GM12878 (cell line): ENCODE results near the gene PARVA. TPM values are rescaled to one million over a fixed set of nuclear protein-coding genes. Genes with fewer than 3 reads are reported as not detected.

ENCODE experiments used
- ATAC-seq: fragments of 200-7000 bp; cut with Tn5 transposase; 3 replicates; pipeline ENCODE4 v1.9.1; 2020; ENCODE audit warnings: mild to moderate bottlenecking, moderate library complexity
- BruUV-seq: library from RNA; stranded (reverse); fragments of 400-500 nt; replicated peaks from 2 replicates; lab custom pipeline; 2021; lab: Mats Ljungman, UMichigan
- CTCF ChIA-PET: fragments of 300-600 bp; sonication (Branson Sonifier 250); formaldehyde crosslinking; extraction: SDS; loops from one replicate; lab custom pipeline; 2021; ENCODE audit warnings: inconsistent platforms; lab: Yijun Ruan, JAX
- POLR2A ChIA-PET: fragments of 350-600 bp; formaldehyde crosslinking; extraction: SDS; loops from one replicate; lab custom pipeline; 2021; ENCODE audit warnings: inconsistent platforms; lab: Charles Lee
- RAD21 ChIA-PET: fragments of 300-600 bp; sonication (Branson Sonifier 250); formaldehyde crosslinking; loops from one replicate; lab custom pipeline; 2023; ENCODE audit warnings: antibody characterized with exemption; ENCODE audit not compliant: unreplicated experiment; lab: Charles Lee
- SMC1A ChIA-PET: fragments of 300-600 bp; sonication (Branson Sonifier 250); formaldehyde crosslinking; loops from one replicate; lab custom pipeline; 2023; ENCODE audit not compliant: unreplicated experiment, uncharacterized antibody; lab: Charles Lee
- DNase-seq: peaks from one replicate; pipeline ENCODE4 v3.0.0-alpha.2; 2011; ENCODE audit warnings: low read depth, low spot score
- FAIRE-seq: peaks from 3 replicates; lab custom pipeline; 2011; peaks lifted over from hg19 to GRCh38; lab: Jason Lieb, UNC
- H2AFZ ChIP-seq: 2 replicates; pipeline ENCODE4 v1.6.0; 2011; ENCODE audit warnings: low read depth, low read length, control low read depth; ENCODE audit not compliant: control insufficient read depth
- H3K27ac ChIP-seq: 2 replicates; pipeline ENCODE4 v1.5.1; 2011; ENCODE audit warnings: control low read depth; ENCODE audit not compliant: control insufficient read depth, insufficient read depth
- H3K27me3 ChIP-seq, 2 experiments: replicated peaks in 1 of 2; 2 replicates each; pipeline versions ENCODE4 v1.6.0 to v1.6.1; 2011; ENCODE audit warnings: low read length in 1 of 2; ENCODE audit not compliant: control insufficient read depth in 2 of 2, insufficient read depth in 2 of 2
- H3K36me3 ChIP-seq, 2 experiments: 2 replicates each; pipeline ENCODE4 v1.5.1; 2011; ENCODE audit warnings: low read length in 1 of 2; ENCODE audit not compliant: control insufficient read depth in 2 of 2, insufficient read depth in 2 of 2
- H3K4me1 ChIP-seq: 2 replicates; pipeline ENCODE4 v1.6.1; 2011; ENCODE audit warnings: mild to moderate bottlenecking, low read length, moderate library complexity, mixed read lengths; ENCODE audit not compliant: control insufficient read depth, insufficient read depth
- H3K4me2 ChIP-seq: 2 replicates; pipeline ENCODE4 v1.6.0; 2011; ENCODE audit warnings: control low read depth; ENCODE audit not compliant: control insufficient read depth, insufficient read depth
- H3K4me3 ChIP-seq: fragments of 200-600 bp; sonication (generic); 2 replicates; pipeline ENCODE4 v1.5.1; 2016
- H3K79me2 ChIP-seq: 2 replicates; pipeline ENCODE4 v1.6.0; 2011; ENCODE audit warnings: low read length; ENCODE audit not compliant: control insufficient read depth, insufficient read depth
- H3K9ac ChIP-seq: 2 replicates; pipeline ENCODE4 v1.8.0; 2011; ENCODE audit warnings: low read length, control low read depth, mixed read lengths; ENCODE audit not compliant: control insufficient read depth, insufficient read depth
- H3K9me3 ChIP-seq: replicated peaks from 3 replicates; pipeline ENCODE4 v1.5.1; 2011; ENCODE audit warnings: mild to moderate bottlenecking, low read length; ENCODE audit not compliant: control insufficient read depth, insufficient read depth
- H4K20me1 ChIP-seq: 2 replicates; pipeline ENCODE4 v1.6.0; 2011; ENCODE audit not compliant: control insufficient read depth, insufficient read depth
- ATF3 ChIP-seq: IDR thresholded peaks from 2 replicates; pipeline ENCODE4 v1.6.1; 2011; ENCODE audit warnings: low read depth, mild to moderate bottlenecking, low read length, moderate library complexity, borderline replicate concordance; ENCODE audit errors: extremely low read depth
- BCLAF1 ChIP-seq: fragments of 450-650 bp; IDR thresholded peaks from 2 replicates; pipeline ENCODE4 v1.6.1; 2017; ENCODE audit warnings: antibody characterized with exemption, mild to moderate bottlenecking, moderate library complexity
- CHD1 ChIP-seq: IDR thresholded peaks from 2 replicates; pipeline ENCODE4 v1.6.1; 2012; ENCODE audit warnings: low read depth, low read length, improper control_type of control experiment
- E4F1 ChIP-seq: fragments of 450-650 bp; IDR thresholded peaks from 2 replicates; pipeline ENCODE4 v1.6.1; 2018; ENCODE audit warnings: borderline replicate concordance, mild to moderate bottlenecking; ENCODE audit not compliant: partially characterized antibody
- EED ChIP-seq: sonication (generic); IDR thresholded peaks from 2 replicates; pipeline ENCODE4 v1.6.1; 2016; ENCODE audit warnings: antibody characterized with exemption, low read depth
- HDGF ChIP-seq: fragments of 450-650 bp; IDR thresholded peaks from 2 replicates; pipeline ENCODE4 v1.6.1; 2016; ENCODE audit warnings: antibody characterized with exemption
- IKZF1 ChIP-seq: fragments of 450-650 bp; conservative IDR thresholded peaks from 2 replicates; pipeline ENCODE4 v1.6.1; 2017; ENCODE audit warnings: antibody characterized with exemption, mild to moderate bottlenecking
- KLF5 ChIP-seq: fragments of 450-650 bp; IDR thresholded peaks from 2 replicates; pipeline ENCODE4 v1.6.1; 2014; ENCODE audit warnings: mild to moderate bottlenecking; ENCODE audit not compliant: partially characterized antibody
- MYB ChIP-seq: fragments of 150-350 bp; IDR thresholded peaks from 2 replicates; pipeline ENCODE4 v1.6.1; 2014; ENCODE audit warnings: mild to moderate bottlenecking, low read depth, low read length, borderline replicate concordance
- RBBP5 ChIP-seq: fragments of 200-600 bp; sonication (generic); conservative IDR thresholded peaks from 2 replicates; pipeline ENCODE4 v1.6.1; 2016
- TBL1XR1 ChIP-seq: IDR thresholded peaks from 2 replicates; pipeline ENCODE4 v1.6.1; 2012; ENCODE audit warnings: low read depth, low read length, improper control_type of control experiment
- ZBTB4 ChIP-seq: fragments of 450-650 bp; formaldehyde crosslinking; IDR thresholded peaks from 2 replicates; pipeline ENCODE4 v1.4.0; 2022; ENCODE audit warnings: mild to moderate bottlenecking, moderate library complexity
- WGBS: methylation state at CpG from one replicate; pipeline ENCODE4 v1.1.6; 2016; ENCODE audit warnings: low lambda C conversion rate; ENCODE audit not compliant: insufficient replicate concordance, insufficient coverage; ENCODE audit errors: missing lambda C conversion rate; 5-methylcytosine and 5-hydroxymethylcytosine counted together
- in situ Hi-C: fragments of 300-500 bp; cut with MboI; formaldehyde crosslinking; loops from 9 replicates; pipeline ENCODE4 v1.14.3; 2018; ENCODE audit warnings: mixed read lengths
- intact Hi-C: fragments of 100-400 bp; cut with micrococcal nuclease; formaldehyde crosslinking; loops from one replicate; pipeline ENCODE4 v1.14.2; 2022; ENCODE audit not compliant: unreplicated experiment
- polyA plus RNA-seq, 11 experiments: library from polyadenylated mRNA; depleted of rRNA in 4 of 11; unstranded in 6 of 11; stranded (reverse) in 5 of 11; fragments of >200 nt; fragmentation: Nextera tagmentation in 4 of 11; fragmentation: Illumina TruSeq in 1 of 11; extraction: Ambion mirVana in 4 of 11; extraction: Trizol in 1 of 11; gene quantifications; 1 replicate in 1 of 11; 2 replicates in 10 of 11; pipeline versions ENCODE4 v1.2.1 to v1.2.3, GENCODE V29; 2011 to 2016; ENCODE audit warnings: inconsistent platforms in 2 of 11, missing spikeins in 2 of 11, low read depth in 1 of 11
- total RNA-seq, 4 experiments: library from RNA; depleted of rRNA in 3 of 4; stranded (reverse); fragments of >200 nt in 3 of 4; fragmentation: Illumina TruSeq in 1 of 4; extraction: Trizol in 1 of 4; gene quantifications; 2 replicates each; pipeline versions ENCODE4 v1.2.1 to v1.2.3, GENCODE V29; 2013 to 2021

PARVA gene
- total and polyA plus RNA-seq, 10 of the 15 experiments (the other 5 are each of a cell fraction or from before 2014, with no cell fraction given), result 0.01 to 0.44 (median 0.03) TPM; not detected in 7

GRCh38 chr11:12372111-12372510 is 5.3 kb upstream of the PARVA start:
- ATAC-seq (no peak), FAIRE-seq (no peak), DNase-seq (no peak)
- CTCF ChIA-PET, result no interaction called here
- in situ Hi-C loops (no loop called here), intact Hi-C loops (no loop called here)
- no peak overlapping the region for H3K27ac ChIP-seq
- no peaks in the 10 kb centered on the region for H4K20me1 ChIP-seq
- no peaks in the 10 kb centered on the region for H3K9me3 ChIP-seq
- SMC1A ChIA-PET, result no interaction called here
- BruUV-seq, result no TSS peak
- POLR2A ChIA-PET, result no interaction called here
- no peak overlapping the region for H3K9ac ChIP-seq
- RAD21 ChIA-PET, result interaction anchor here (0.6 kb wide), 1 partner anchor 773 kb away, joined by 3 read pairs; no protein-coding TSS in a partner anchor
- no peaks in the 10 kb centered on the region for H3K36me3 ChIP-seq
- H3K4me3 ChIP-seq, result no peak overlapping the region
- H3K27me3 ChIP-seq, result peaks cover 3% of the 10 kb centered on the region in 2 experiments; a peak in 3 of 4 replicates
- no peaks in the 10 kb centered on the region for H3K79me2 ChIP-seq
- H3K4me2 ChIP-seq, result no peak overlapping the region
- no peaks in the 10 kb centered on the region for H3K4me1 ChIP-seq
- WGBS, result 0% methylated on average over 1 of the region's 1 CpG
- no peak overlapping the region for H2AFZ ChIP-seq
- TF ChIP-seq TBL1XR1 (no peak), RBBP5 (no peak), BCLAF1 (no peak), IKZF1 (no peak), CHD1 (no peak), EED (no peak), ZBTB4 (CRISPR knock-in tag) (no peak), ATF3 (no peak), KLF5 (no peak), HDGF (no peak), MYB (no peak), E4F1 (no peak)
